HG03432 (cell line): ENCODE measurements around the gene NOL12.
A peak's percentile ranks its signal among the peaks of the same experiment; 100 is the strongest.
"Not testable (repeated sequence)": the region's sequence is repeated elsewhere in the genome, so short reads cannot be mapped to it uniquely, and the experiment has no call there.

Source experiments
- ATAC-seq: cut with Tn5 transposase; IDR thresholded peaks from one replicate; pipeline ENCODE4 v1.9.1; 2021; ENCODE audit warnings: mild to moderate bottlenecking, moderate library complexity; ENCODE audit not compliant: unreplicated experiment

Gene NOL12, protein sequence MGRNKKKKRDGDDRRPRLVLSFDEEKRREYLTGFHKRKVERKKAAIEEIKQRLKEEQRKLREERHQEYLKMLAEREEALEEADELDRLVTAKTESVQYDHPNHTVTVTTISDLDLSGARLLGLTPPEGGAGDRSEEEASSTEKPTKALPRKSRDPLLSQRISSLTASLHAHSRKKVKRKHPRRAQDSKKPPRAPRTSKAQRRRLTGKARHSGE

DNA sequence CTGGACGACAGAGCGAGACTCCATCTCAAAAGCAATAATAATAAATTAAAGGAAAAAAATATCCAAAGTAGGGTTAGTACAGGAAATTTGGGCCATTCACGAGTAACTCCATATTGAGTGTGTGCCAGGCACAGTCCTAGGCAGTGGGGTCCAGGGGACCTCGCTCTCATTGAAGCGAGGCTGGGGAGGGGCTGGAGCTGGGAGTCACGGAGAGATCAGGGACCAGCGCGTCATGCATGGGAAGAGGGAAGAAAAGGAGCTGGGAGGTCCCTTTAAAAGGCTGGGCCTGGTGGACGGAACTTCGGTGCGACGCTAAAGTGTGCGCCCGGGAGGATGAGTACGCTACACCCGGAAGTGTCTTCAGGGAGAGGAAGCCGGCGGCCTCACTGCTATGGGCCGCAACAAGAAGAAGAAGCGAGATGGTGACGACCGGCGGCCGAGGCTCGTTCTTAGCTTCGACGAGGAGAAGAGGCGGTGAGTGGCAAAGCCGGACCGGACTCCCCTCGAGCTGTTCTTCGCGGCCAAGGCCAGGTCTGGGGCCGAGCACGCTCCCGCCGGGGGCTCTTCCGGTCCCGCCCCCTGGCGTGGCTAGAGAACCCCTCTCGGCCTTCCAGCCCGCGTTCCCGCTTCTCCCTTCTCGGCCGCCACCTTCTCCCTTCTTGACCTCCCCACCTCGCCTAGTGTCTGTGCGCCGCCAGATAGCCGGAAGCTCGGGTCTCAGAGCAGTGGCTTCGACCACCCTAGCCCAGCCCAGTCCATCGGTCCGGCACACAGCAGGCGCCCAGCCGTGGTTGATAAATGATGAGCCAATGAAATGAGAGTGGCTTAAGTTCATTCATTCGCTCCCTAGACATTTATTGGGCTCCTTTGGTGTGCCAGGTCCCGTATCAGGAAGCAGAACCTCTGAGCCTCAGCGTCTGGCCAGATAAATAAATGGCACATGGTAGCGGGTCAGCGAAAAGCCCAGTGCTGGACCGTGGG, at the start of gene NOL12:
TSS of gene NOL12 (plus strand) at position 342 of the 981 bp plus-strand sequence. CDS start at position 392, 50 bp downstream.
- peak; percentile 76 for ATAC-seq

DNA sequence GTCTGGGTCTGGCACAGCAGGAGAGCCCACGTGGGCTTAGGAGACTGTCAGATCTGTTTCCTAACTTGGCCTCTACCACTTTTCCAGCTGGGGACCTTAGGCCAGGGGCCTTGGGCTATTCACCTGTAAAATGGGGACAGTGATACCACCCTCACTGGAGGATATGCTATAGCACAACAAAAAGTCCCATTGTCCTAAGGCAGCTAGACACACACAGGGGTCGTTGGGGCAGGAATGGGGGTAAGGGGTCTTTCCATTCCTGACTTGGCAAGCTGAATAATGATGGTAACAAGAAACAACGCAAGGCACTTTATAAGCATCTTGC, 49.2 kb upstream of the NOL12 start:
- ATAC-seq: no peak

DNA sequence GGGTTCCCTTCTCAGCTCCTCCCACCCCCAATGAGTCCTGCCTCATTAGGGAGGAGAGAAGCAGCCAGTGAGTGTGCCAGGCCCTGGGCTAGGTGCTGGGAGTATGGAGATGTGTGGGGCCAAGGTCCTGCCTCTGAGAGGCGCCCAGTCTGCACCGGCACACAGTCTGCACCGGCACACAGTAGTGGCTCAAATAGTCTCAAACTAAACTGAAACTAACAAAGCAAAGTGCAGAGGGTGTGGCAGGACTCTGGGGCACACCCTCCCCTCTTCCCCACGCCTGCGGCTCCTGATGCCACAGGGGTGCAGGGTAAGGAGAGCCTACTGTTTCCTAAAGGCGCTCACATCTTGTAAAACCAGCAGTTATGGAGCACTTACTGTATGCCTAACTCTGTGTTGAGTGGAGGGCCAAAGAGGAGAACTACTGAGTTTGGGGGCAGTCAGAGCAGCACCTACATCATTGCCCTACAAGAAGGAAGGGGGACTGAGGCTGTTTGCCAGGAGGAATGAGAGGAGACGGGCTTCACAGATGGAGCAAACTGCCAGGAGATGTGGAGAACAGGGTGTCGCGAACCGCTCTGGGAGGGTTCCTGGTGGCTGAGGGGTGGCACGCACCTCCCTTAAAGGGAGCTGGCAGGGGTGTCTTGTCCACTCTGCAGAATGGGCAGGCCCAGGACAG, 47.6 kb upstream of the NOL12 start:
- no peak for ATAC-seq

DNA sequence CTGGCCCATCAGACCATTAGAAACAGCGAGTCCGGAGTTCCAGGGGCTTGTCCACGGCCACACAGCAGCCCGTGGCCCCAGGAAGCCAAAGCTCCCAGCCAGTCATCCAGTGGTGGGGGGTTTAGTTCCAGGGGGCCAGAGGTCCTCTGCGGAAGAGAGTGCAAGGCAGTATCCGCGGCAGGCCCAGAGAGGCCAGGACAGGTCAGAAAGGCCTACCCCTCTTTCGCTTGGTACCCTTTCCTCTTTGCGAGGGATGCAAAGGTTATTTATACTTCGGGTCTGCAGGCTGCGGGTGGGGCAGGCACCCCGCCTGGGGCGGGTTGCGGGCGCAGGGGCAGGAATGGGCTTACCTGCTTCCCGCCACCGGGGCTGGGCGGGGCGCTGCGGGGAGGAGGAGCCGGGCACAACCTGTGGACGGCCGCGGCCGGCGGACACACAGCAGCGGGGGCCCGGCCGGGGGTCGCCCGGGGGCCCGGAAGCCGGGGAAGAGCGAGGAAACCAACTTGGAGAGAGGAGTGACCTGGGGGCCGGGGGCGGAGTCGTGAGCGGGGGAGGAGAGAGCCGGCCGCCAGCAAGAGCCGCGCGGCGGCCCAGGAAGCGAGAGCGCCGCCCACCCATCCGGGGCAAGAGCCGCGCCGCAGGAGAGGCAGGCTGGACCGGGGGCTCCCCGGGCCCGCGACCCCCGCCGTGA, 46.9 kb upstream of the NOL12 start, which contains the start of gene SH3BP1:
TSS of gene SH3BP1 (plus strand) at position 600 of the 691 bp plus-strand sequence. CDS start 119 bp downstream, outside the sequence.
- ATAC-seq: peak; percentile 31

DNA sequence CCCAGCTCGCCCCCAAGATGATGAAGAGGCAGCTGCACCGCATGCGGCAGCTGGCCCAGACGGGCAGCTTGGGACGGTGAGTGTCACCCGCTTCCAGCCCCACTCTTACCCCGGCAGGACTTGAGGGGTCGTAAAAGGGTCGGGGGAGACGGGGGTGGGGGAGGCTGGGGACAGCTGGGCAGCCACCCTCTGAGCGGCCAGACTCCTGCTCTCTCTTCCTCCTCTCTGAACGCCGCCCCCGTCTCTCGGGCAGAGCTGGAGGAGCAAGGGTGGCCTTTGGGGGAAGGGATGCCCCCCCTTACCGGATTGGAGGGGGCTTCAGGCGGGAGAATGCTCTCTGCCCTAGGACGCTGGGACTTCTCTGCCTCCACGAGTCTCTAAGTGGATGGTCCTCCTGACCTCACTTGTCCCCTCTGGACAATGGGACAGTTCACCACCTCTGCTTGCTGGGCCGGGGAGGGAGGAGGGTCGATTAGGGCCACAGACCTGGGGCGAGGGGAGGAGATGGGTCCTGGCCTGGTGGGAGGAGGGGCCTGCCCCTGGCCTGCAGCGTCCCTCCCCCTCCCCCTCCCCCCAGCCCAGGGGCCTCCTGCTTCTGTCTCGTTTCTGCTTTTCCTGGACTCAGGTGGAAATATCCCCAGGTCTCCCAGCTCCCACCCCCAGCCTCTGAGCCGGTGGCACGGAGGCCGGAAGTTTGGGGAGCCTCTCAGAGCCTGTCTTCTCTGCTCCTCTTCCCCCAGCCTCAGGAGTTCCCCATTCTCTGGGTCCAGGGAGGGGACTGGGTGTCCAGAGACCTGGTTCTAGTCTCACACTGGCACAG, 46.2 kb upstream of the NOL12 start:
- ATAC-seq: no peak

DNA sequence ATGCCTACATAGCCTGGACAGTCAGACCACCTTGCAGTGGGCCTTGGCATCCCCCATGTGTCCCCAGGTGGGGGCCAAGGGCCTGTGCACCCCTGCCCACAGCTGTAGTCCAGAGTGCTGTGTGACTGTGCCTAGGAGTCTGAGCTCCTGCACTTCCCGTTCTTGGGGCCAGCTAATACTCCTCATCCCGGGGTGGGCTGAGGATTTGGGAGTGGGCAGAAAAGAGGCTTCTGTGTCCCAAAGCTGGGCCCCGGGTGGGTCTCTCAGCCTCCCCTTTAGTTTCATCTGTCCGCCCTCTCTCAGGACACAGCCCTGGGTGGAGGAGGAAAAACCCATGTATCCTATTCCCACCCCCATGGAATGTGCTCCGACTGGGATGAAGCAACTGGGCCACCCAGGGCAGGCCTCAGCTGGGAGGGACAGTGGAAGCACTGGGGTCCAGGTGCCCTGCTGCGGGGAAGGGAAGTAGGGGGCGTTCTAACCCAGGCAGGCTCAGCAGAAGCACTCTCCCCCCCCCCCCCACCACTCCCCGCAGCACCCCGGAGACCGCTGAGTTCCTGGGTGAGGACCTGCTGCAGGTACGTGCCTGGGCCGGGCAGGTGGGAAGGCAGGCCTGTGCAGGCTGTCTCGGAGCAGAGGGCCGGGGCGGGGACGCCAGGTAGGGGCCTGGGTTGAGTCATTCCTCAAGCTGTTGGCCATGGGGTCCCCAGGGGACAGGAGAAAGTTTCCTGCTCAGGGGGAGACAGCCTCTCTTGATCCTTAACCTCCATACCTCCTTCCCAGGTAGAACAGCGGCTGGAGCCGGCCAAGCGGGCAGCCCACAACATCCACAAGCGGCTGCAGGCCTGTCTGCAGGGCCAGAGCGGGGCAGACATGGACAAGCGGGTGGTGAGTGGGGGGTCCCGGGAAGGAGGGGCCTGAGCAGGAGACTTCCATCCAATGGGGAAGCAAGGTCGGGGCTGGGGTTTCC, 45.3 kb upstream of the NOL12 start:
- no peak for ATAC-seq

DNA sequence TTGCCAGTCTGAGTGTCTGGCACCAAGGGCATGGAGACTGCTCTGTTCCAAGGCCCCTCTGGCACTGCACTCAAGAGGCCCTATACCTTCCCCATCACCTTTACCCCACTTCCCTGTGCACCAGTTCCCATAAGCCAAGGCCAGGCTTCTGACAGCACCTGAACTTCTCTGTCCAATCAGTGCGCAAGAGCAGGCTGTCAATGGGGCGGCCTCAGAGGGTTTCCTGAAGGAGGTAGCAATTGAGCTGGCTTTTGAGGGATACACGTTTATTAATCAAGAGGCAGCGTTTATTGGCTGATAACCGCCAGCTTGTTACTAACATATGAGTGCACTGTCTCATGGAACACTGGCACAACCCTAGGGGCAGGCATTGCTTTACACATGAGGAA, 44.6 kb upstream of the NOL12 start:
- ATAC-seq: no peak

DNA sequence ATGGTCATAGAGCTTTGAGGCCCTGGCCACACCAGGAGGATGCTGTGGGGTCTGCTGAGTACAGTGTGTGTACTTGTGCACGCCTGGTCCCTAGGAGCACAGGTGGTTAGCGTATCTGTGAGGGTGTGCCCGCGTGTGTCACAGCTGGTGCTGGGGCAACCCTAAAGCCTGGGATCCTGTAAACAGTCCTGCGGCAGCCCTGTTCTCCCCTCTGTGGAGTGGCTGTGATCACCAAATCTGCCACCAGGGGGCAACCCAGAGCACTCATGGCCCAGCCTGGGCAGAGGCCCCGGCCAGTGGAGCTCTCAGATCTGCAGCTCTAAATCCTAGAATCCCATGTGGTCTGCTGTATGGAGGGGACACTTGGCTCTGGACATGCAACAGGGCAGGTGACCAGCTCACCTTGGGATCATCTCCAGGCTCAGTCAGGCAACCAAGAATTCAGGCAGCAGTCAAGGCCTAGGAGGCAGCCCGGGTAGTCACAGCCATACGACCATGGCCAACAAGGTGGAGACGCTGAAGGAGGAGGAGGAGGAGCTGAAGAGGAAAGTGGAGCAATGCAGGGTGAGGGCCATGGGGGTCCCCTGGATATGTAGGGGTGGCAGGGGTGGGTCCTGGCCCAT, 42.8 kb upstream of the NOL12 start:
- no peak for ATAC-seq

DNA sequence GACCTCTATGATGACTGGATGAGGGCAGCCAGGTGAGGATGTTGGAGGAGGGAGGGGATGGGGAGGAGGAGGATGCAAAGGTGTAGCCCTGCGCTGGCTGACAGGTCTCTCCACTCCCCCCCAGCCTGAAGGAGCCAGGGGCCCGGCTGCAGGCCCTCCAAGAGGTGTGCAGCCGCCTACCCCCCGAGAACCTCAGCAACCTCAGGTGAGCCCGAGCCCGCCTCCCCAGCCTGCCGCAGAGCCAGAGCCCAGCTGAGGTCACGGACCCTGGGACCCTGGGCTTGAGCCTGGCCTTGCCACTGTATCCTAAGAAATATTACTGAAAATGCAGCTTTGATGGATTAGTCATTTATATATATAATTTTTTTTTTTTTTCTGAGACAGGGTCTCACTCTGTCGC, 38.8 kb upstream of the NOL12 start:
- ATAC-seq: no peak

DNA sequence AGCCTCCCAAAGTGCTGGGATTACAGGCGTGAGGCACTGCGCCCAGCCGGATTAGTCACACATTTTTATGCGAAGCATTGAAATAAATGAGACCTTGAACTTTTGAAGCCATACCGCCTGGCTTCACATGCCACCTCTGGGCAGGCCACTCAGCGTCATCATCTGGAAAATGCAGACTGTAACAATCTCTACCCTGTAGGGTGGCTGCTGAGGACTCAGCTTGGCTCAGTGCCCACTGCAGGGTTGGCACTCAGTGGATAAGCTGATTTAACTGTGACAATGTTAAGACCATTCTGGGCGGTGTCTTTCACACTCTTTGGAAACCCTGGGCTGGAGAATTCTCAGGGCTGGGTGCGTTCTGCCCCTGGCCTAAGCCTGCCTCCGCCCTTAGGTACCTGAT, 38.2 kb upstream of the NOL12 start:
- no peak for ATAC-seq

DNA sequence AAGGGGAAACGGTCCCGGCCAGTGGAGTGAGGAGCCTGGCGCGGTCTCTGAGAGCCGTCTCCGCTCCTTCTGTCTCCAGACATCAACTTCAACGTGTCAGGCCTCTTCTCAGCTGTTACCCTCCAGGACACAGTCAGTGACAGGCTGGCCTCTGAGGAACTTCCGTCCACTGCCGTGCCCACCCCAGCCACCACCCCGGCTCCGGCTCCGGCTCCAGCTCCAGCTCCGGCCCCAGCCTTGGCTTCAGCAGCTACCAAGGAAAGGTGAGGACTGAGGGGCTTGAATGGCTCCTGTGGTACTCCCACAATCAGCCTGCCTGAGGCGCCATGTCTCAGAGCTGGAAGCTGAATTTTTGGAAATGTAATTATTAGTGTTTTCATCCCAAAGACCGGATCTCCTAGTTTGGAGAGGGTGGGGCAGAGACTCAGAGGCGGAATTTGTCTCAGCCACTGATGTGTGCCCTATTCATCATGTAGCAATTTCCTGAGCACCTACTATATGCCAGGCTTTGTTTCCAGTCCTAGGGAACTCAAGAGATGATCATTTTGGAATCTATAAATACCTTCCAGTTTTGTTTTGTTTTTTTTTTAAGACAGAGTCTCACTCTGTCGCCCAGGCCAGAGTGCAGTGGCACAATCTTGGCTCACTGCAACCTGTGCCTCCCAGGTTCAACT, 35.5 kb upstream of the NOL12 start:
- no peak for ATAC-seq

DNA sequence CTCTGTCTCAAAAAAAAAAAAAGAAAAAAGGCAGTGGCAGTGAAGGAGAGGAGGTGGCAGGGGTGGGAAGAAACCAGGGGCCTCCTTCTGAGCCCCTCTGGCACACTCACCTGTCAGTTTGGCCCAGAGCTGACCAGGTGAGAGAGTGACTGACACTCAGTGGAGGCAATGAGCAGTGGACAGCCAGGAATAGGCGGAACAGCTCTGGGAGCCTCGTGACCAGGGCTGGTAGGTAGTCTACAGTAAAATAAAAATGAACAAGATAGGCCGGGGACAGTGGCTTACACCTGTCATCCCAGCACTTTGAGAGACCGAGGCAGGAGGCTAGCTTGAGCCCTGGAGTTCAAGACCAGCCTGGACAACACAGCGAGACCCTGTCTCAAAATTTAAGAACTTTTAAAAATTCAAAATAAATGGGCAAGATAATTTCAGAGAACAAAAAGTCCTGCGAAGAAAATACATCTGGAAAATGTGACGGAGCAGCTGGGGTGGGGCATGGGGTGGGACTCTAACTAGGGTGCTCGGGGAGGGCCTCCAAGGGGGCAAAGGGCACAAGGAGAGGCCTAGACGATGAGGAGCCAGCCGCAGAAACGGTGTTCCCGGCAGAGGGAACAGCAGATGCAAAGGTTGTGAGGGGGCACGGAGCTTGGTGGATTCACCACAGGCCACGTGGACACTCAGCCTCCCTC, 31.4 kb upstream of the NOL12 start:
- ATAC-seq: no peak

DNA sequence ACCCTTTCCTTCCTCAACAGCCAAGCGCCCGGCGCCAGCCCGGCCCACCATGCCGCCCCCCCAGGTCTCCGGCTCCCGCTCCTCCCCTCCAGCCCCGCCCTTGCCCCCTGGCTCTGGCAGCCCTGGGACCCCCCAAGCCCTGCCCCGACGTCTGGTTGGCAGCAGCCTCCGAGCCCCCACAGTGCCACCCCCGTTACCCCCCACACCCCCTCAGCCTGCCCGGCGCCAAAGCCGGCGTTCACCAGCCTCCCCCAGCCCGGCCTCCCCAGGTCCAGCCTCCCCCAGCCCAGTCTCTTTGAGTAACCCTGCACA, 30.9 kb upstream of the NOL12 start:
- ATAC-seq: no peak

DNA sequence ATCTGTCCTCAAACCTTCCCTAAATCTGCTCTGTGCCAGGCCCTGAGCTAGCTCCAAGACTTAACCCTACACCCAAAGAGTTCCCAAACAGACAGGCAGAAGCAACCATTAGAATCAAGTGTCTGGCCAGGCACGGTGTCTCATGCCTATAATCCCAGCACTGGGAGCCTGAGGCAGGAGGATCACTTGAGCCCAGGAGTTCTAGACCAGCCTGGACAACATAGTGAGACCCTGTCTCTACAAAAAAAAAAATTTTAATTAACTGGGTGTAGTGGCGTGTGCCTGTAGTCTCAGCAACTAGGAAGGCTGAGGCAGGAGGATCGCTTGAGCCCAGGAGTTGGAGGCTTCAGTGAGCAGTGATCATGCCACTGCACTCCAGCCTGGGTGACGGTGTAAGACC, 29.6 kb upstream of the NOL12 start:
- ATAC-seq: not testable (repeated sequence)

DNA sequence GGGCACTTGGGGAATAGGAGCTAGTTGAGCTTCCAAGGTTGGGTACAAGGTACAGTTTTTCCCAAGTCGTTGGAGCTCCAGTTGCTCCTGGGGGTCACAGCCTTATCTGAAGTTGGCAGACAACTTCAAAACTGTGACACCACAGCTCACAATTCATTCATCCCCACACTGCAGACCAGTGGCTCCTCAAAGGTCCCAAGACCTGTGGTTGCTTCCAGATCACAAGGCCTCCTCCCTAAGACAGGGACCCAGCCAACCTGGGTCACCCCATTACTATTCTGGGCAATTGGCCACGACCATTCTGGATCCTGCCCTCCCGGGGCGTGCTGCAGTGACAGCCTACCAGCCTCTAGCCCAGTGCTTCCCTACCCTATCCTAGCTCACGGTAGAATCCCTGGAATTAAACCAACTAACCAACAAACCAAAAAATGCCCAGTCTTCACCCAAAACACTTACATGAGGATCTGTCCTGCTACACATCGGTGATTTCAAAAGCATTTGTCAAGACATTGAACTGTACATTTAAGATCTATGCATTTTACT, 28.5 kb upstream of the NOL12 start:
- no peak for ATAC-seq

DNA sequence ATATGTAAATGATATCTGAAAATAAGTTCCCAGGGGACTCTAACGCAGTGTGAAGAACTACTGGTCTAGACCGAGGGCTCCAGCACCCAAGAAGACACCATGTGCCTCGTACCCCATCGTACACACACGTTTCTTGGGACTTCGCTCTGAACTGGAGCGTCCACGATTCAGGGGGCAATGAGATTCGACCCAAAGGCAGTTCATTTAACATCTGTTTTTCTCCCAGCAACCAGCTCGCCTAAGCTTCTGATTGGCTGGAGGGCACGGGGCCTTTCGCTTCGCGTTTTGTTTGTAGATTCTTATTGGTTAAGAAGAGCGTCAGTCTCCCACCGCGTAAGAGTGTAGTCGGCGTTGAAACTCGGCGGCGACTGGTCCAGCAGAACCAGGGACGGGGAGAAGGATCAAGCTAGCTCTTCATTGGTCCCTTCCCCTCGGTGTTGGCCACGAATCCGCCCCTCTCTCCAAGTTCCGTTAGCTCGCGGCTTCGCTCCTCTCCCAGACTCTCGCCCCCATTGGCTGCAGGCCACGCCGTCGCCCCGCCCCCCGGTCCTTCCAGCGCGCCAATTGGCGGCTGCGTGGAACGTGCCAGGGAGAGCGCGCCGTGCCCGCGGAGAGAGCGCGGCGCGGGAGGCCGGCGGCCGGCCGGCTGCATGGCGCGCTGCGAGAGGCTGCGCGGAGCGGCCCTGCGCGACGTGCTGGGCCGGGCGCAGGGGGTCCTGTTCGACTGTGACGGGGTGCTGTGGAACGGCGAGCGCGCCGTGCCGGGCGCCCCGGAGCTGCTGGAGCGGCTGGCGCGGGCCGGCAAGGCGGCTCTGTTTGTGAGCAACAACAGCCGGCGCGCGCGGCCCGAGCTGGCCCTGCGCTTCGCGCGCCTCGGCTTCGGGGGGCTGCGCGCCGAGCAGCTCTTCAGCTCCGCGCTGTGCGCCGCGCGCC, 27.7 kb upstream of the NOL12 start, which contains the start of gene PDXP:
TSS of gene PDXP (plus strand) at position 591 of the 933 bp plus-strand sequence. CDS start at position 651, 60 bp downstream.
- peak; percentile 74 for ATAC-seq
